ENCODE measurements around the gene MYO1F. TPM values are rescaled to one million over a fixed set of nuclear protein-coding genes. Genes with fewer than 3 reads are reported as not detected.

The MYO1F gene
- total RNA-seq, 1 experiment from 2014 or later, result not detected

DNA sequence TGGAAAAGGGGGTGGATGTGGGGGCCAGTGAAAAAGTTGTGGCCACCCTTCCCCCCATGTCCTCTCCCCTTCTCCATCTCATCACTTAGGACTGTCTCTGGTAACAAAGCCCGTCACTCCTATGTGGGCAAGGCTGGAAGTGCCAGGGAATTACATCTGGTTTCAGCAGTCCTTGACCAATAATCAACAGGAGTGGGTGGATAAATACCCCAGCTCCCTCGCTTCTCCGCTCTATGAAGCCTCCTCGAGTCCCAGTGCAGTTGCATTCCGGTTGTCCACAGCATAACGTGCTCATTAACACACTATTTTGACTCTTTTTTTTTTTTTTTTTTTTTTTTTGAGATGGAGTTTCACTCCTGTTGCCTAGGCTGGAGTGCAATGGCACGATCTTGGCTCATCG, 31.5 kb downstream of the MYO1F start:
- no TSS peak for BruUV-seq (replicated peaks)
- no peaks in the 10 kb centered on the region for H3K9me3 Mint-ChIP-seq (ENCODE audit: low read depth, unreplicated experiment)
- H3K27ac Mint-ChIP-seq (ENCODE audit: unreplicated experiment), result no peak overlapping the region
- no peak for DNase-seq
- no peak overlapping the region for H3K4me3 Mint-ChIP-seq (ENCODE audit: low read depth, unreplicated experiment)
- no peaks in the 10 kb centered on the region for H3K4me1 Mint-ChIP-seq (ENCODE audit: low read depth, unreplicated experiment)
- no peaks in the 10 kb centered on the region for H3K27me3 Mint-ChIP-seq (ENCODE audit: unreplicated experiment)
- intact Hi-C loops (cut with micrococcal nuclease; ENCODE audit: unreplicated experiment), result no loop called here
- H3K36me3 Mint-ChIP-seq (ENCODE audit: insufficient read depth, unreplicated experiment), result peaks cover 10% of the 10 kb centered on the region
- TF ChIP-seq, protein P1, sequence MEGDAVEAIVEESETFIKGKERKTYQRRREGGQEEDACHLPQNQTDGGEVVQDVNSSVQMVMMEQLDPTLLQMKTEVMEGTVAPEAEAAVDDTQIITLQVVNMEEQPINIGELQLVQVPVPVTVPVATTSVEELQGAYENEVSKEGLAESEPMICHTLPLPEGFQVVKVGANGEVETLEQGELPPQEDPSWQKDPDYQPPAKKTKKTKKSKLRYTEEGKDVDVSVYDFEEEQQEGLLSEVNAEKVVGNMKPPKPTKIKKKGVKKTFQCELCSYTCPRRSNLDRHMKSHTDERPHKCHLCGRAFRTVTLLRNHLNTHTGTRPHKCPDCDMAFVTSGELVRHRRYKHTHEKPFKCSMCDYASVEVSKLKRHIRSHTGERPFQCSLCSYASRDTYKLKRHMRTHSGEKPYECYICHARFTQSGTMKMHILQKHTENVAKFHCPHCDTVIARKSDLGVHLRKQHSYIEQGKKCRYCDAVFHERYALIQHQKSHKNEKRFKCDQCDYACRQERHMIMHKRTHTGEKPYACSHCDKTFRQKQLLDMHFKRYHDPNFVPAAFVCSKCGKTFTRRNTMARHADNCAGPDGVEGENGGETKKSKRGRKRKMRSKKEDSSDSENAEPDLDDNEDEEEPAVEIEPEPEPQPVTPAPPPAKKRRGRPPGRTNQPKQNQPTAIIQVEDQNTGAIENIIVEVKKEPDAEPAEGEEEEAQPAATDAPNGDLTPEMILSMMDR (IDR thresholded peaks at IDR 0.05; ENCODE audit: unreplicated experiment), result no peak
- CTCF ChIA-PET, result no interaction called here

- no TSS peak for BruUV-seq (replicated peaks)
- H3K36me3 Mint-ChIP-seq (ENCODE audit: insufficient read depth, unreplicated experiment), result no peaks in the 10 kb centered on the region
- no peaks in the 10 kb centered on the region for H3K4me1 Mint-ChIP-seq (ENCODE audit: low read depth, unreplicated experiment)
- TF ChIP-seq, protein P1 (IDR thresholded peaks at IDR 0.05; ENCODE audit: unreplicated experiment), result no peak
- H3K9me3 Mint-ChIP-seq (ENCODE audit: low read depth, unreplicated experiment), result no peaks in the 10 kb centered on the region
- CTCF ChIA-PET, result no interaction called here
- intact Hi-C loops (cut with micrococcal nuclease; ENCODE audit: unreplicated experiment), result no loop called here
- no peak overlapping the region for H3K27ac Mint-ChIP-seq (ENCODE audit: unreplicated experiment)
- DNase-seq, result no peak
- H3K27me3 Mint-ChIP-seq (ENCODE audit: unreplicated experiment), result no peaks in the 10 kb centered on the region
- no peak overlapping the region for H3K4me3 Mint-ChIP-seq (ENCODE audit: low read depth, unreplicated experiment)
These were observed 33.1 kb downstream of the MYO1F start for GRCh38 chr19:8544168-8544567.

GRCh38 chr19:8539621-8540149, 37.6 kb downstream of the MYO1F start:
- Mint-ChIP-seq H3K27ac (ENCODE audit: unreplicated experiment) (no peak overlapping the region), H3K27me3 (ENCODE audit: unreplicated experiment) (no peaks in the 10 kb centered on the region), H3K4me1 (ENCODE audit: low read depth, unreplicated experiment) (no peaks in the 10 kb centered on the region), H3K36me3 (ENCODE audit: insufficient read depth, unreplicated experiment) (no peaks in the 10 kb centered on the region), H3K9me3 (ENCODE audit: low read depth, unreplicated experiment) (no peaks in the 10 kb centered on the region), H3K4me3 (ENCODE audit: low read depth, unreplicated experiment) (no peak overlapping the region)
- CTCF ChIA-PET, result no interaction called here
- intact Hi-C loops (cut with micrococcal nuclease; ENCODE audit: unreplicated experiment), result no loop called here
- no peak for DNase-seq
- TF ChIP-seq, protein P1 (IDR thresholded peaks at IDR 0.05; ENCODE audit: unreplicated experiment), result no peak
- BruUV-seq (replicated peaks), result no TSS peak

DNA sequence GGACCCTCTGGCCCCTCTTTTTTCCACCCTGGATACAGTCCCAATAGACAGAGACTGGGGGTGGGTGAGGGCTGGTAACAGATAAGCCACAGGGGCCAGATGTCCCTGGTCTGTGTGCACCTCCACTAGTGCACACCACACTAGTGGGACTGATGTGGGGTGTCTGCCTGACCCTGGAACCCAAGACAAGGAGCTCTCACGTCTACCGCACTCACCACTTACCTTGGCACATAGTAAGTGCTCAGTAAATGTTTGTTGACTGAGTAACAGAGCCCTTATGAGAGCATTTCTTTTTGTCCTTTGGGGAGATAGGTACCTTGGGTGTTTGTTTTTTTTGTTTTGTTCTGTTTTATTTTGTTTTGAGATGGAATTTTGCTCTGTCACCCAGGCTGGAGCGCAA, 40.1 kb downstream of the MYO1F start:
- DNase-seq, result no peak
- Mint-ChIP-seq H3K27me3 (ENCODE audit: unreplicated experiment) (no peaks in the 10 kb centered on the region), H3K27ac (ENCODE audit: unreplicated experiment) (no peak overlapping the region), H3K36me3 (ENCODE audit: insufficient read depth, unreplicated experiment) (no peaks in the 10 kb centered on the region), H3K4me3 (ENCODE audit: low read depth, unreplicated experiment) (no peak overlapping the region), H3K9me3 (ENCODE audit: low read depth, unreplicated experiment) (no peaks in the 10 kb centered on the region), H3K4me1 (ENCODE audit: low read depth, unreplicated experiment) (no peaks in the 10 kb centered on the region)
- intact Hi-C loops (cut with micrococcal nuclease; ENCODE audit: unreplicated experiment), result no loop called here
- CTCF ChIA-PET, result no interaction called here
- no TSS peak for BruUV-seq (replicated peaks)
- TF ChIP-seq, protein P1 (IDR thresholded peaks at IDR 0.05; ENCODE audit: unreplicated experiment), result no peak

Measured in Calu3 (cell line).